DMS 273 (cell line): ENCODE measurements around the gene GPR176.
"Not testable (repeated sequence)": the region's sequence is repeated elsewhere in the genome, so short reads cannot be mapped to it uniquely, and the experiment has no call there.

Experiments used
- DNase-seq: peaks from one replicate; lab custom pipeline; 2025; ENCODE audit not compliant: unreplicated experiment; lab: John Stamatoyannopoulos, UW

The GPR176 gene

GRCh38 chr15:39817892-39818291, 102.2 kb downstream of the GPR176 start:
- no peak for DNase-seq

GRCh38 chr15:39814489-39814888, 105.6 kb downstream of the GPR176 start:
- DNase-seq, result no peak

- not testable (repeated sequence) for DNase-seq
Observed at GRCh38 chr15:39812651-39813050, 107.4 kb downstream of the GPR176 start.

- no peak for DNase-seq
Observed at GRCh38 chr15:39808909-39809308, 111.2 kb downstream of the GPR176 start.

- no peak for DNase-seq
Observed at GRCh38 chr15:39807791-39808190, 112.3 kb downstream of the GPR176 start.

DNA sequence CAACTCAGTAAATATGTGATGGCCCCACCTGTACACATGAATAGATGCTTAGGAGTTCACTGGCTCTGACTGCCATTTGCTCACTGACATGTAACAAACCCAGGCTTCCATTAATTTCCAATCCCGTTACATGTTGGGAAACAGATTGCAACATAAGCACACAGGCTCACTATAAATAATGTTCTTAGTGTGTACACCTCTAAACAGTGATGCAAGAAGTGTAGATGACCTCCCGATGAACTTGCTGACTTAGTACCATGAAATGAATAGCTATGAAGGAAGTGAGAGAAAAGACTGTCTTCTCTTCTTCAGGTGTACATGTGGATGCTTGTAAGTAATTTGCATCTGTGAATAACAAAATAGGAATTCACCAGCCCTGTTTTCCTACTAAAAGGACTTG, 116.0 kb downstream of the GPR176 start:
- no peak for DNase-seq

GRCh38 chr15:39803016-39803415, 117.0 kb downstream of the GPR176 start:
- no peak for DNase-seq

- peak; percentile 38 for DNase-seq
Observed at GRCh38 chr15:39801641-39802309, 118.3 kb downstream of the GPR176 start.

- no peak for DNase-seq
Observed at GRCh38 chr15:39799552-39800011, 120.5 kb downstream of the GPR176 start.

DNA sequence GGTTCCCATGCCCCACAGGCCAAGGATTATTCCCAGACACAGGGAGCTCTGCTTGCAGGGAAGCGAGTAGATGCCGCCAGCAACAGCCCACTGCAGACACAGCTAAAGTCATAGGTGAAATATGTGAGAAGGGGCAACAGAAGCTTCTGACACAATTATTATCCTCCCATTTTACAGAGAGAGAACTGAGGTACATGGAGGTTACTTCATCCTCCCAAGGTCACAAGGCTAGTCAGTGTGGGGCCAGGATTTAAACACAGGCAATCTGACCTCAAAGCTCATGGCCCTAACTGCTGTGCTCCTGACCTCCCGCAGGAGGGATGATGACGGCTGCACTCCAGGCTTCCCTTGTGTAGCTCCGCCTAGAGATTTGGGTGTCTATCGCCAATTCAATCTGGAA, 121.7 kb downstream of the GPR176 start:
- DNase-seq, result no peak

DNA sequence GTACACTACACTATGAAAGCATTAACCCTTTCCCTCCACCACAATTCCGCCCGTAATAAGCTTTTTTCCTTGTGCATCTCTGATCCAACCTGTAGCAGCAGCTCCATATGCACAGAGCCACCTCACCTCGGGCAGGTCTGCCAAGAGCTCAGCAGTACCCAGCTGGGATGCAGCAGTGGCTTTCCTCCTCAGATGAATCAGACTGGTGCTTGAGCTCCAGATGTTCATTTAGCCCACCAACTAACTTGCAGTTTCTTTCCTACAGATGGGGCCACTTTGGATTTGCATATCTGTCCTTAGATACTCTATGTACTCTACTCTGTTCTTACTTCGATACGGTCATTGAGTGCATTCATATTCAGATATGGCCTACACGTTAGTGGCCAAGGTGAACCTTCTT, 122.7 kb downstream of the GPR176 start:
- peak; percentile 71 for DNase-seq

DNA sequence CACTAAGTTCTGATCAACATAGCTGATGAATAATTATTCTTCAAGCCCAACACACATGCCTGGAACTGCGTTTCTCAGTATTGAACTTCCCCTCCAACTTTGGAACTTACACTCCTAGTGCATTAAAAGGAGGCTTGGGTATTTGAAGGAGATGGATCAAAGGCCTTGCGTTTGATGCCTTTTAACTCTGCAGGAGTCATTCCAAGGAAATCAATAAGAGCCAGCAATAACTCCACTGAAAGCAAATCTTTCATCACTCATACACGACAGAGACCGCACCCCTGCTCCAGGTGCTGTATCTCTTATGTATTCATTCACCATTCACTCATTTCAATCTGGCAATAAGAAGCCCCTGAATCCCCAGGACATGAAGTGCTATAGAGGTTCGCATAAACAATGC, 123.5 kb downstream of the GPR176 start:
- DNase-seq, result no peak

- no peak for DNase-seq
Observed at GRCh38 chr15:39795486-39795885, 124.6 kb downstream of the GPR176 start.

GRCh38 chr15:39794954-39795353, 125.1 kb downstream of the GPR176 start:
- DNase-seq, result no peak

- no peak for DNase-seq
Observed at GRCh38 chr15:39793923-39794322, 126.1 kb downstream of the GPR176 start.

DNA sequence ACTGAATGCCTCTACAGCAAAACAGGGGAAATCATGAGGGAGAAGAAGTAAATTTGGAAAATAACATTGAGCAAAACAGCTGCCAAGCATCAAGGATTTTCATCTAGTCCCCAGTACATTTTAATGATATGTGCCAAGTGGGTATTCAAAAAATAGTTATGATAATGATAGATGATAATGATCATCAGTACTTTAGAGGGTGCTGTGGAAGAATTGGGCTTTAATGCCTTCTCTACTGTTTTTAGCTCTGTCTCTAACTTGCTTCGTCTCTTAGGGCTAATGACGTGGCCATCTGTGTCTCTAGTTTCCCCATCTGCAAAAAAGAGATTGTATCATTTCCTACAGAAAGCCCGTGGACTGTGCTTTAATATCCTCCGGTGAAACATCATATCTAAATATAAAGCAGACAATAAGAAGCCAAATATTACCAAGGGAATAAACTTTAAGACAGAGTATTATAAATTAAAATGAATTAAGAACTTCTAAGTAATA, 127.2 kb downstream of the GPR176 start:
- peak; percentile 25 for DNase-seq

- no peak for DNase-seq
Observed at GRCh38 chr15:39792025-39792843, 127.8 kb downstream of the GPR176 start.

GRCh38 chr15:39789736-39790135, 130.3 kb downstream of the GPR176 start:
- peak; percentile 49 for DNase-seq

GRCh38 chr15:39788800-39789565, 131.1 kb downstream of the GPR176 start:
- DNase-seq, result no peak

GRCh38 chr15:39788108-39788507, 132.0 kb downstream of the GPR176 start:
- DNase-seq, result no peak

- DNase-seq, result no peak
Observed at GRCh38 chr15:39787479-39787878, 132.6 kb downstream of the GPR176 start.
